OCI-LY7 (cell line): ENCODE data around the gene ASB4.

Source experiments
- CTCF ChIP-seq: fragments of 200-600 bp; sonication (generic); conservative IDR thresholded peaks from 2 replicates; pipeline ENCODE4 v1.5.1; 2014; ENCODE audit warnings: mild to moderate bottlenecking, antibody characterized with exemption, low read length, moderate library complexity, mixed read lengths
- EZH2phosphoT487 ChIP-seq: fragments of 200-600 bp; sonication (generic); IDR thresholded peaks from 2 replicates; pipeline ENCODE4 v1.6.1; 2018; ENCODE audit warnings: low read depth, borderline replicate concordance, mild to moderate bottlenecking, mixed run types, antibody characterized with exemption, low read length, moderate library complexity, mixed read lengths

- TF ChIP-seq CTCF (no peak), EZH2phosphoT487 (no peak)
These were observed 4.2 kb upstream of the ASB4 start for GRCh38 chr7:95481271-95482165.
